Measurements from ENCODE around the gene TSHR.

Gene TSHR

DNA sequence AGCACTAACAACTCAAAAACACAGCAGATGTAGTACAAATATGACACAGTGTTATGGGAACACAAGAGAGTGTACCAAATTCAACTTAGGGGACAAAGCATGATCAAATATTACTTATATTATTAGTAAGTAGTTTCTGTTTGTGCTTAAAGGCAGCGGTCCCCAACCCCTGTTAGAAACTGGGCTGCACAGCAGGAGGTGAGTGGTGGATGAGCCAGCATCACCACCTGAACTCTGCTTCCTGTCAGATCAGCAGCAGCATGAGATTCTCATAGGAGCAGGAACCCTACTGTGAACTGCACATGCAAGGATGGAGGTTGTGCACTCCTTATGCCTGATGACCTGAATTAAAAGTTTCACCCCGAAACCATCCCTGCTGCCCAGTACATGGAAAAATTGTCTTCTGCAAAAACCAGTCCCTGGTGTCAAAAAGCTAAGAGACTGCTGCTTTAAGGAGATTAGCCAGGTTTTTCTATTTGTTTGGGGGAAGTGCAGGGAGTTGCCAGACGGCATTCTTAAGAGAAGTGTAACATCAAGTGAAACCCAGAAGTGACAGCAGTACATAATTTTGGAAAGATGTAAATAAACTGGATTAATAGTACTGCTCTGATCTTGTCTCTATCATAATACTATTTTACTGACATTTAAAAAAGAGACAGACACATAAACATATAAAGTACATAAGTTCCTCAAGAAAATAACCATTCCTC lies 238.7 kb downstream of the TSHR start:
- DNase-seq, result no peak

Data from NCI-H226 (cell line).